ENCODE measurements around the gene LATS1.
A peak's percentile ranks its signal among the peaks of the same experiment; 100 is the strongest.

LATS1 gene

DNA sequence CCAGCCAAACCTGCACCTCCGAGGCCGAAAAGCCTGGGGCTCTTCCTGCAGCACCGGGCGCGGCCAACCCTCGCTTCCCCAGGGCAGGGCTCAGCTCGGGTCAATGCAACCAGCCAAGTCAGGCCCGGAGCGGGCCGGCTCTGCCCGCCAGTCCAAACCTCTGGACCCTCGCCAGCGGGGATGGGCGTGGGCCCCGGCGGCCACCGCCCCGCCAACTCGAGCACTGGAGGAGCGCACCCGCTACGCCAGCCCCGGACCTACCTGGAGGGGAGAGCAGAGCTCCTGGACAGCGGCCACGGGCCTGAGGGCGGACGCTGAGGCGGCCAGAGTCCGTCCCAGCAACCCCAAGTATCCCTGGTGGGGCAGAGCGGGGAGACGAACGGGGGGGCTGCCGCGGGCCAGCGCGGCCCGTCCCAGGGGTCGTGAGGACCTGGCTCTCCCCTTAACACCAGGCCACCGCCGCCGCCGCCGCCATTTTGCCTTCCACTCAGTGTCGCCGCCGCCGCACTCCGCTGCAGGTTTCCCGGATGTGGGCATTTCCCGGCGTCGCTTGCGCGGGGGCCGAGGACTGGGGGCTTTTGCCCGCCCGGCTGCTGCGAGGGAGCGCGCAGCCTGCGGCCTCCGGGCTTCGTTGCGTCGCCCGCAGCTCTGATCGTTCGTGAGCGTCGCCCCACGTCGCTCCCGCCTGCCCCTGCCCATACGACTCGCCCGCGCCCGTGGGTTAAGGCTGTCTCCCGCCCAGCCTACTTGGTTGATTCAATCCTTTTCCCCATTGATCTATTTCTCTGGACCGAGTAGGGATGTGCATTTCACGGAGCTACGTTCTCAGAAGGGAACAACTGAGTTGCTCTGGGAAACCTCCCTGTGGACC, at the start of gene LATS1:
Gene LATS1 (minus strand): TSS at position 514 of the 871 bp plus-strand sequence. CDS start 15,975 bp downstream, outside the sequence.
- TF ChIP-seq CTCF (IDR thresholded peaks at IDR 0.05; ENCODE audit: low read depth, low read length, missing control alignments), result no peak
- peak within 1 kb of the TSS; percentile 89 for H3K4me3 ChIP-seq (ENCODE audit: low read depth, low read length)
- peak; percentile 41 for DNase-seq (ENCODE audit: low read depth)

DNA sequence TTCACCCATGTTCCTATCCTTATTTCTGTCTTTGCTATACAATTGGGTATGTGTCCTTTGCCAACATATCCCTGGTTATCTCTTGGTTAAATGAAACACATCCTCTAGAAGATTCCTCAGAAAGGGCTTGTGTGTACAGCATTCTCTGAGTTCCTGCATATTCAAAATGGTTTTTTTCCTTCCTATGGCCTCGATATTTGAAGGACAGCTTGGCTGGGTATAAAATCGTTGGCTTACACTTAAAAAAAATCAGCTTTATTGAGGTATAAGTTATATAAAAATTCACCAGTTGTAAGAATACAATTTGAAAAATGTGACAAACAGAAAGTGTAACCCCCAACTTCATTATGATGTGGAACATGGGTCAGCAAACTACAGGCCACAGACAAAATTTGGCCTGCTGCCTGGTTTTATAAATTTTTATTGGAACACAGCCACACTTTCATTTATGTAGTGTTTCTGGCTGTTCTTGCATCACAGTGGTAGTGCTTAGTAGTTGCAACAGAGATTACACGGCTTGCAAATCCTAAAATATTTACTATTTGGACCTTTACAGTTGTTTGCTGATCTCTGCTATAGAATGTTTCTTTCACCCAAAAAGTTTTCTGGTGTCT, 48.4 kb upstream of the LATS1 start:
- no peak for TF ChIP-seq CTCF (IDR thresholded peaks at IDR 0.05; ENCODE audit: low read depth, low read length, missing control alignments)
- H3K4me3 ChIP-seq (ENCODE audit: low read depth, low read length), result no peak overlapping the region
- no peak for DNase-seq (ENCODE audit: low read depth)

GRCh38 chr6:149763866-149764265, 46.0 kb upstream of the LATS1 start:
- no peak for TF ChIP-seq CTCF (IDR thresholded peaks at IDR 0.05; ENCODE audit: low read depth, low read length, missing control alignments)
- no peak overlapping the region for H3K4me3 ChIP-seq (ENCODE audit: low read depth, low read length)
- no peak for DNase-seq (ENCODE audit: low read depth)

DNA sequence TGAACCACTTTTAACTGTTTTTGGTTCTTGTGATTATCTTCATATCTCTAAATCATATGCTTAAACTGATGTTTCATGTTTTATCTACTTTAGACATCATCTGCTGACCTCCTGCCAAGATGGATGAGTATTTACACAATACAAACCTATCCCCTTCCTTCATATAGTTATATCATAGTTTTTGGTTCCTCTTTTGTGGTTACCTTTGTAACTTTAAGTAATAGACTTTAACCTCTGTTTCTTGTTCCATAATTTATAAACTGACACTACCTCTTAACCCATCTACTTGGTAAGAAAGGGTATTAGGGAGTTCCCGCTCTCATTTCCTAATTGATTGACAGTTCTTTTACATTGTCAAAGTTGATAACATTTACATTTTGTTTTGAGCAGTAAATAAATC, 43.5 kb upstream of the LATS1 start:
- no peak for TF ChIP-seq CTCF (IDR thresholded peaks at IDR 0.05; ENCODE audit: low read depth, low read length, missing control alignments)
- no peak for DNase-seq (ENCODE audit: low read depth)
- H3K4me3 ChIP-seq (ENCODE audit: low read depth, low read length), result no peak overlapping the region

DNA sequence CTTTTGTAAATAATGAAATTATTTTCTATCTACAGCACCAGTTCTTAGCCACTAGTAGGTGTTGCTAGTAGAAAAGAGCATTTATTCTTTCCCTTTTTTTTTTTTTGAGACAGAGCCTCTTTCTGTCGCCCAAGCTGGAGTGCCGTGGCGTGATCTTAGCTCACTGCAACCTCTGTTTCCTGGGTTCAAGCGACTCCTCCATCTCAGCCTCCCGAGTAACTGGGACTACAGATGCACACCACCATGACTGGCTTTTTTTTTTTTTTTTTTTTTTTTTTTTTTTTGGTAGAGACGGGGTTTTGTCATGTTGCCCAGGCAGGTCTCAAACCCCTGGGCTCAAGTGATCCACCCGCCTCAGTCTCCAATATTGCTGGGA, 38.3 kb upstream of the LATS1 start:
- TF ChIP-seq CTCF (IDR thresholded peaks at IDR 0.05; ENCODE audit: low read depth, low read length, missing control alignments), result no peak
- no peak for DNase-seq (ENCODE audit: low read depth)
- H3K4me3 ChIP-seq (ENCODE audit: low read depth, low read length), result no peak overlapping the region

DNA sequence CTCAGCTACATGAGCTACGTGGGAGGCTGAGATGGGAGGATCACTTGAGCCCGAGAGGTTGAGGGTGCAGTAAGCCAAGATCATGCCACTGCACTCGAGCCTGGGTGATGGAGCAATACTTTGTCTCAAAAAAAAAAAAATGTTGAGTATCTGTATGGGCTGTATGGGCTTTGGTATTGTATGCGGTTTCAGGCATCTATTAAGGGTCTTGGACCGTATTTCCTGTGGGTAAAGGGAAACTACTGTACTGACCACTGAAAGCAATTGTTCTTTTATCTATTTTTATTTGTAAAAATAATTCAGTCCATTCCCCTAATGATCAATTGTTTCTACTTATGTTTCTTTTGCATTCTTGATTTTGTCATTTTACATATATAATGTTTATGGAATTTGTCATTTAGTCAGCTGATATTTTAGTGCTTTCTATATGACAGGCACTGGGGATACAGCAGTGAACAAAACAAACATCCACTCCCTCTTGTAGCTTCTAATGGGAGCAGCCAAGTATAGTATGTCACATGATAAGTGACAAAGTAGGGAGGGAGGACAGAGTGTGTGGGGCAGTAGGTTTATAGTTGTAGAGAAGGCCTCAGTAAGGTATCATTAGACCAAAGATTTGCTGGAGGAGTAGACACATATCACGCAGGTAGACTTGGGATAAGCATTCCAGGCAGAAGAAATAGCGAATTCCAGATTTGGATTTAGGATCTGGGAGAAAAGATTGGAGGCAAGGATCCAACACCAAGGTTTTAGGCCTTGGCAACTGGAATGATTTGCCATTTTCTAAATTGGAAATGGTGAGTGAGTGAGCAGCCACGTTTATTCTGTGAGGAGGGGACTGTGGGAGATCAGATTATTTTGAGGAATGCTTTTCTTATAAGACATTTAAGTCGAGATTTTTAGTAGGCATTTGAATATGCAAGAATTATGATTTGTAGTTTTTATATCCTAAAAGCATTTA, 37.7 kb upstream of the LATS1 start:
- H3K4me3 ChIP-seq (ENCODE audit: low read depth, low read length), result no peak overlapping the region
- no peak for DNase-seq (ENCODE audit: low read depth)
- TF ChIP-seq CTCF (IDR thresholded peaks at IDR 0.05; ENCODE audit: low read depth, low read length, missing control alignments), result no peak
